Measurements from ENCODE around the gene GPC5. TPM values are rescaled to one million over a fixed set of nuclear protein-coding genes. Genes with fewer than 3 reads are reported as not detected.

The GPC5 gene
- total RNA-seq, 1 experiment from 2014 or later = 0.26 TPM

DNA sequence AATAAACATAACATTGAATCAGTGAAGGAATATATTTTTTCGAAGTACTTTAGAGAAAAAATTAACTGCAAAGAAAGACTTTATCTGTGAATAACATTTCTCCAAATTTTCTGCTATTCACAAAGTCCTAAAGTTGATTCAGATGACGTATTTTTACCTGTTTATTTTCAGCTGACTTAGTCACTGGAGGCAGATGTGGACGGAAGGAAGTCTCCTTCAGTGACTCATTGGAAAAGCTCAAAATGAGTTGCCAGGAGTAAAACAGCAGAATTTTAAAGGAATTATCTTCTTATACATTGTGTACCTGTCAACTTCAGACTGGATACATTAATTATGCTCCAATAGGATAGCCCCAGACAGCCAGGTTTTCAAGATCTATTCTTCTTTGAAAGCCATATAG, 1148.8 kb downstream of the GPC5 start:
- H3K4me3 ChIP-seq (ENCODE audit: low read depth in 2 of 2, low read length in 2 of 2) = no peak overlapping the region
- H3K9me3 ChIP-seq (ENCODE audit: control insufficient read depth, insufficient read depth, low read depth, low read length) = no peaks in the 10 kb centered on the region
- H3K27ac ChIP-seq (ENCODE audit: low read length) = no peak overlapping the region
- no peaks in the 10 kb centered on the region for H3K27me3 ChIP-seq (ENCODE audit: control insufficient read depth, insufficient read depth, low read length)
- no peaks in the 10 kb centered on the region for H3K4me1 ChIP-seq (ENCODE audit: control insufficient read depth, insufficient read depth, low read length)
- H3K36me3 ChIP-seq (ENCODE audit: control insufficient read depth, insufficient read depth, low read length) = no peaks in the 10 kb centered on the region
- intact Hi-C loops (cut with micrococcal nuclease; ENCODE audit: unreplicated experiment) (no loop called here), in situ Hi-C loops (cut with HindIII; ENCODE audit: low pct_unique_long_range_greater_than_20kb, low sequenced_read_pairs) (no loop called here)
- ATAC-seq = no peak
- no peak for TF ChIP-seq POLR2AphosphoS5 (IDR thresholded peaks at IDR 0.05; ENCODE audit: low read depth, low read length)
- no peak for TF ChIP-seq REST (IDR thresholded peaks at IDR 0.05; ENCODE audit: insufficient read depth in 1 of 2, low read depth in 2 of 2, low read length in 1 of 2)
- no peak for TF ChIP-seq SIN3A (IDR thresholded peaks at IDR 0.05; ENCODE audit: borderline replicate concordance, insufficient read depth, low read depth, low read length)
- no peak for TF ChIP-seq TCF7L2 (IDR thresholded peaks at IDR 0.05; ENCODE audit: low read depth, low read length)
- TF ChIP-seq, protein P1, sequence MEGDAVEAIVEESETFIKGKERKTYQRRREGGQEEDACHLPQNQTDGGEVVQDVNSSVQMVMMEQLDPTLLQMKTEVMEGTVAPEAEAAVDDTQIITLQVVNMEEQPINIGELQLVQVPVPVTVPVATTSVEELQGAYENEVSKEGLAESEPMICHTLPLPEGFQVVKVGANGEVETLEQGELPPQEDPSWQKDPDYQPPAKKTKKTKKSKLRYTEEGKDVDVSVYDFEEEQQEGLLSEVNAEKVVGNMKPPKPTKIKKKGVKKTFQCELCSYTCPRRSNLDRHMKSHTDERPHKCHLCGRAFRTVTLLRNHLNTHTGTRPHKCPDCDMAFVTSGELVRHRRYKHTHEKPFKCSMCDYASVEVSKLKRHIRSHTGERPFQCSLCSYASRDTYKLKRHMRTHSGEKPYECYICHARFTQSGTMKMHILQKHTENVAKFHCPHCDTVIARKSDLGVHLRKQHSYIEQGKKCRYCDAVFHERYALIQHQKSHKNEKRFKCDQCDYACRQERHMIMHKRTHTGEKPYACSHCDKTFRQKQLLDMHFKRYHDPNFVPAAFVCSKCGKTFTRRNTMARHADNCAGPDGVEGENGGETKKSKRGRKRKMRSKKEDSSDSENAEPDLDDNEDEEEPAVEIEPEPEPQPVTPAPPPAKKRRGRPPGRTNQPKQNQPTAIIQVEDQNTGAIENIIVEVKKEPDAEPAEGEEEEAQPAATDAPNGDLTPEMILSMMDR (IDR thresholded peaks at IDR 0.05) = no peak
- ChIA-PET CTCF (no interaction called here), POLR2A (no interaction called here)
- DNase-seq (ENCODE audit: low read depth, low spot score) = no peak
- no TSS peak for BruUV-seq (replicated peaks)

GRCh38 chr13:92549276-92549675, 1150.9 kb downstream of the GPC5 start:
- DNase-seq (ENCODE audit: low read depth, low spot score) (no peak), ATAC-seq (no peak)
- no TSS peak for BruUV-seq (replicated peaks)
- Histone ChIP-seq H3K4me1 (ENCODE audit: control insufficient read depth, insufficient read depth, low read length) (no peaks in the 10 kb centered on the region), H3K9me3 (ENCODE audit: control insufficient read depth, insufficient read depth, low read depth, low read length) (no peaks in the 10 kb centered on the region), H3K4me3 (ENCODE audit: low read depth in 2 of 2, low read length in 2 of 2) (no peak overlapping the region), H3K27me3 (ENCODE audit: control insufficient read depth, insufficient read depth, low read length) (no peaks in the 10 kb centered on the region), H3K36me3 (ENCODE audit: control insufficient read depth, insufficient read depth, low read length) (no peaks in the 10 kb centered on the region), H3K27ac (ENCODE audit: low read length) (no peak overlapping the region)
- ChIA-PET CTCF (no interaction called here), POLR2A (no interaction called here)
- TF ChIP-seq TCF7L2 (IDR thresholded peaks at IDR 0.05; ENCODE audit: low read depth, low read length) = no peak
- TF ChIP-seq, protein P1 (IDR thresholded peaks at IDR 0.05) = no peak
- no peak for TF ChIP-seq POLR2AphosphoS5 (IDR thresholded peaks at IDR 0.05; ENCODE audit: low read depth, low read length)
- TF ChIP-seq REST (IDR thresholded peaks at IDR 0.05; ENCODE audit: insufficient read depth in 1 of 2, low read depth in 2 of 2, low read length in 1 of 2) = no peak
- no peak for TF ChIP-seq SIN3A (IDR thresholded peaks at IDR 0.05; ENCODE audit: borderline replicate concordance, insufficient read depth, low read depth, low read length)
- in situ Hi-C loops (cut with HindIII; ENCODE audit: low pct_unique_long_range_greater_than_20kb, low sequenced_read_pairs) (no loop called here), intact Hi-C loops (cut with micrococcal nuclease; ENCODE audit: unreplicated experiment) (no loop called here)
